Measurements from ENCODE around the gene EIPR1.

The EIPR1 gene

GRCh38 chr2:3217646-3218045 lies 160.0 kb downstream of the EIPR1 start:
- H3K27ac ChIP-seq (ENCODE audit: insufficient read depth, low read depth, low read length, poor library complexity, severe bottlenecking), result no peak overlapping the region
- no peaks in the 10 kb centered on the region for H3K36me3 ChIP-seq (ENCODE audit: control insufficient read depth, insufficient read depth, low read length)
- 80 to 82% methylated on average over 7 of the region's 7 CpGs for WGBS, 2 experiments
- H3K9me3 ChIP-seq (ENCODE audit: control insufficient read depth, low read length), result no peaks in the 10 kb centered on the region
- H3K27me3 ChIP-seq (ENCODE audit: control insufficient read depth, insufficient read depth, low read length, poor library complexity, severe bottlenecking), result no peaks in the 10 kb centered on the region
- no peaks in the 10 kb centered on the region for H3K4me1 ChIP-seq (ENCODE audit: control insufficient read depth, insufficient read depth, low read length)
- no peak overlapping the region for H3K4me3 ChIP-seq (ENCODE audit: insufficient read depth, low read depth, low read length)

- WGBS, 2 experiments, result 95 to 97% methylated on average over 5 to 7 of the region's 7 CpGs
- H3K27ac ChIP-seq (ENCODE audit: insufficient read depth, low read depth, low read length, poor library complexity, severe bottlenecking), result no peak overlapping the region
- no peaks in the 10 kb centered on the region for H3K27me3 ChIP-seq (ENCODE audit: control insufficient read depth, insufficient read depth, low read length, poor library complexity, severe bottlenecking)
- H3K4me3 ChIP-seq (ENCODE audit: insufficient read depth, low read depth, low read length), result no peak overlapping the region
- no peaks in the 10 kb centered on the region for H3K9me3 ChIP-seq (ENCODE audit: control insufficient read depth, low read length)
- H3K4me1 ChIP-seq (ENCODE audit: control insufficient read depth, insufficient read depth, low read length), result no peaks in the 10 kb centered on the region
- H3K36me3 ChIP-seq (ENCODE audit: control insufficient read depth, insufficient read depth, low read length), result no peaks in the 10 kb centered on the region
Measured at GRCh38 chr2:3216841-3217495, 160.7 kb downstream of the EIPR1 start.

GRCh38 chr2:3214806-3215404 lies 162.7 kb downstream of the EIPR1 start:
- Histone ChIP-seq H3K36me3 (ENCODE audit: control insufficient read depth, insufficient read depth, low read length) (no peaks in the 10 kb centered on the region), H3K4me1 (ENCODE audit: control insufficient read depth, insufficient read depth, low read length) (no peaks in the 10 kb centered on the region), H3K4me3 (ENCODE audit: insufficient read depth, low read depth, low read length) (no peak overlapping the region), H3K27ac (ENCODE audit: insufficient read depth, low read depth, low read length, poor library complexity, severe bottlenecking) (no peak overlapping the region), H3K27me3 (ENCODE audit: control insufficient read depth, insufficient read depth, low read length, poor library complexity, severe bottlenecking) (no peaks in the 10 kb centered on the region), H3K9me3 (ENCODE audit: control insufficient read depth, low read length) (no peaks in the 10 kb centered on the region)
- WGBS, 2 experiments, result 76 to 80% methylated on average over 10 of the region's 10 CpGs

GRCh38 chr2:3214065-3214464 lies 163.6 kb downstream of the EIPR1 start:
- H3K36me3 ChIP-seq (ENCODE audit: control insufficient read depth, insufficient read depth, low read length), result no peaks in the 10 kb centered on the region
- no peaks in the 10 kb centered on the region for H3K9me3 ChIP-seq (ENCODE audit: control insufficient read depth, low read length)
- no peaks in the 10 kb centered on the region for H3K27me3 ChIP-seq (ENCODE audit: control insufficient read depth, insufficient read depth, low read length, poor library complexity, severe bottlenecking)
- no peak overlapping the region for H3K27ac ChIP-seq (ENCODE audit: insufficient read depth, low read depth, low read length, poor library complexity, severe bottlenecking)
- H3K4me1 ChIP-seq (ENCODE audit: control insufficient read depth, insufficient read depth, low read length), result no peaks in the 10 kb centered on the region
- 93 to 95% methylated on average over 7 of the region's 7 CpGs for WGBS, 2 experiments
- no peak overlapping the region for H3K4me3 ChIP-seq (ENCODE audit: insufficient read depth, low read depth, low read length)

- Histone ChIP-seq H3K27me3 (ENCODE audit: control insufficient read depth, insufficient read depth, low read length, poor library complexity, severe bottlenecking) (no peaks in the 10 kb centered on the region), H3K27ac (ENCODE audit: insufficient read depth, low read depth, low read length, poor library complexity, severe bottlenecking) (no peak overlapping the region), H3K4me1 (ENCODE audit: control insufficient read depth, insufficient read depth, low read length) (no peaks in the 10 kb centered on the region), H3K36me3 (ENCODE audit: control insufficient read depth, insufficient read depth, low read length) (no peaks in the 10 kb centered on the region), H3K4me3 (ENCODE audit: insufficient read depth, low read depth, low read length) (no peak overlapping the region), H3K9me3 (ENCODE audit: control insufficient read depth, low read length) (no peaks in the 10 kb centered on the region)
- WGBS, 2 experiments, result 92 to 96% methylated on average over 4 to 6 of the region's 6 CpGs
Measured at GRCh38 chr2:3212984-3213383, 164.6 kb downstream of the EIPR1 start.

- Histone ChIP-seq H3K27me3 (ENCODE audit: control insufficient read depth, insufficient read depth, low read length, poor library complexity, severe bottlenecking) (no peaks in the 10 kb centered on the region), H3K9me3 (ENCODE audit: control insufficient read depth, low read length) (no peaks in the 10 kb centered on the region), H3K27ac (ENCODE audit: insufficient read depth, low read depth, low read length, poor library complexity, severe bottlenecking) (no peak overlapping the region), H3K36me3 (ENCODE audit: control insufficient read depth, insufficient read depth, low read length) (no peaks in the 10 kb centered on the region), H3K4me1 (ENCODE audit: control insufficient read depth, insufficient read depth, low read length) (no peaks in the 10 kb centered on the region), H3K4me3 (ENCODE audit: insufficient read depth, low read depth, low read length) (no peak overlapping the region)
- 94 to 97% methylated on average over 5 of the region's 5 CpGs for WGBS, 2 experiments
Measured at GRCh38 chr2:3212061-3212362, 165.6 kb downstream of the EIPR1 start.

- no peaks in the 10 kb centered on the region for H3K27me3 ChIP-seq (ENCODE audit: control insufficient read depth, insufficient read depth, low read length, poor library complexity, severe bottlenecking)
Measured at GRCh38 chr2:3211256-3212060, 166.2 kb downstream of the EIPR1 start.

GRCh38 chr2:3210257-3210656 lies 167.4 kb downstream of the EIPR1 start:
- H3K4me1 ChIP-seq (ENCODE audit: control insufficient read depth, insufficient read depth, low read length), result no peaks in the 10 kb centered on the region
- 82 to 87% methylated on average over 11 of the region's 11 CpGs for WGBS, 2 experiments
- H3K4me3 ChIP-seq (ENCODE audit: insufficient read depth, low read depth, low read length), result no peak overlapping the region
- H3K9me3 ChIP-seq (ENCODE audit: control insufficient read depth, low read length), result no peaks in the 10 kb centered on the region
- H3K36me3 ChIP-seq (ENCODE audit: control insufficient read depth, insufficient read depth, low read length), result no peaks in the 10 kb centered on the region
- H3K27ac ChIP-seq (ENCODE audit: insufficient read depth, low read depth, low read length, poor library complexity, severe bottlenecking), result no peak overlapping the region
- H3K27me3 ChIP-seq (ENCODE audit: control insufficient read depth, insufficient read depth, low read length, poor library complexity, severe bottlenecking), result no peaks in the 10 kb centered on the region

More at GRCh38 chr2:3211256-3212060, 166.2 kb downstream of the EIPR1 start:
- Histone ChIP-seq H3K9me3 (ENCODE audit: control insufficient read depth, low read length) (no peaks in the 10 kb centered on the region), H3K27ac (ENCODE audit: insufficient read depth, low read depth, low read length, poor library complexity, severe bottlenecking) (no peak overlapping the region), H3K36me3 (ENCODE audit: control insufficient read depth, insufficient read depth, low read length) (no peaks in the 10 kb centered on the region), H3K4me3 (ENCODE audit: insufficient read depth, low read depth, low read length) (no peak overlapping the region), H3K4me1 (ENCODE audit: control insufficient read depth, insufficient read depth, low read length) (no peaks in the 10 kb centered on the region)
- WGBS, 2 experiments, result 87 to 89% methylated on average over 25 to 26 of the region's 26 CpGs

GRCh38 chr2:3209258-3209657 lies 168.4 kb downstream of the EIPR1 start:
- 95% methylated on average over 12 of the region's 12 CpGs for WGBS, 2 experiments
- Histone ChIP-seq H3K27ac (ENCODE audit: insufficient read depth, low read depth, low read length, poor library complexity, severe bottlenecking) (no peak overlapping the region), H3K27me3 (ENCODE audit: control insufficient read depth, insufficient read depth, low read length, poor library complexity, severe bottlenecking) (no peaks in the 10 kb centered on the region), H3K36me3 (ENCODE audit: control insufficient read depth, insufficient read depth, low read length) (no peaks in the 10 kb centered on the region), H3K4me1 (ENCODE audit: control insufficient read depth, insufficient read depth, low read length) (no peaks in the 10 kb centered on the region), H3K9me3 (ENCODE audit: control insufficient read depth, low read length) (no peaks in the 10 kb centered on the region), H3K4me3 (ENCODE audit: insufficient read depth, low read depth, low read length) (no peak overlapping the region)

GRCh38 chr2:3208591-3208990 lies 169.0 kb downstream of the EIPR1 start:
- no peaks in the 10 kb centered on the region for H3K36me3 ChIP-seq (ENCODE audit: control insufficient read depth, insufficient read depth, low read length)
- no peaks in the 10 kb centered on the region for H3K27me3 ChIP-seq (ENCODE audit: control insufficient read depth, insufficient read depth, low read length, poor library complexity, severe bottlenecking)
- H3K27ac ChIP-seq (ENCODE audit: insufficient read depth, low read depth, low read length, poor library complexity, severe bottlenecking), result no peak overlapping the region
- no peaks in the 10 kb centered on the region for H3K4me1 ChIP-seq (ENCODE audit: control insufficient read depth, insufficient read depth, low read length)
- 95 to 96% methylated on average over 12 of the region's 12 CpGs for WGBS, 2 experiments
- H3K4me3 ChIP-seq (ENCODE audit: insufficient read depth, low read depth, low read length), result no peak overlapping the region
- no peaks in the 10 kb centered on the region for H3K9me3 ChIP-seq (ENCODE audit: control insufficient read depth, low read length)

Data from ectodermal cell (in vitro differentiated cells).